Omental fat pad (tissue), 4 donors: ENCODE results near the gene HS1BP3. TPM values are rescaled to one million over a fixed set of nuclear protein-coding genes. Genes with fewer than 3 reads are reported as not detected.

Experiments used
- ATAC-seq: fragments of 150-250 bp; one replicate; pipeline ENCODE4 v1.9.1; 2016; ENCODE audit warnings: mild to moderate bottlenecking, moderate library complexity; ENCODE audit not compliant: low FRiP score
- DNase-seq: peaks from one replicate; pipeline ENCODE4 v3.0.0-alpha.2; 2019; ENCODE audit warnings: low spot score
- total RNA-seq, 4 donors: library from RNA; depleted of rRNA; stranded (reverse); fragments of >200 nt; gene quantifications; one replicate each; pipeline ENCODE4 v1.1.0, GENCODE V29; 2016
- TF ChIP-seq, protein P1 (sequence below), 3 donors: fragments of 450-650 bp; IDR thresholded peaks; one replicate each; pipeline ENCODE4 v1.5.1; 2016 to 2017; ENCODE audit warnings: antibody characterized with exemption in 3 of 3, mild to moderate bottlenecking in 3 of 3, moderate library complexity in 2 of 3

The HS1BP3 gene
- total RNA-seq, 4 donors from 2014 or later = 17.7 to 30.3 (median 22.8) TPM

DNA sequence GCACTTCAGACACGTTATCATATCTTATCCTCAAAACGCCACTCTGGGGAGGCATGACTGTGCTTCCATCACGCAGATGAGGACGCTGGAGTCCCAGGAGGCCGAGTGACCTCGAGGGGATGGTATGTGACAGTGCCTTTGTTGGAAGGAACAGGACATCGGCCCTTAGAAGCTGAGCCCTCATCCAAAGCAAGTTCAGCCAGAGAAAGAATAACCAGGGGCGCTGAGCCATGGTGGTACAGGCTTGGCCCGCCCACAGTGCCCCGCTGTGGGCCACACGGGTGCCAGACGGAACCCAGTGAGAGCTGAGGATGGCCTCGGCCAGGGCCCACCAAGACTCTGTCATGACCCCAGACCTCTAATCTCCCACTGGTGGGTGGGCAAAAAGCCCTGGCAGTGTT lies 31.3 kb downstream of the HS1BP3 start:
- no peak for DNase-seq
- TF ChIP-seq, protein P1, sequence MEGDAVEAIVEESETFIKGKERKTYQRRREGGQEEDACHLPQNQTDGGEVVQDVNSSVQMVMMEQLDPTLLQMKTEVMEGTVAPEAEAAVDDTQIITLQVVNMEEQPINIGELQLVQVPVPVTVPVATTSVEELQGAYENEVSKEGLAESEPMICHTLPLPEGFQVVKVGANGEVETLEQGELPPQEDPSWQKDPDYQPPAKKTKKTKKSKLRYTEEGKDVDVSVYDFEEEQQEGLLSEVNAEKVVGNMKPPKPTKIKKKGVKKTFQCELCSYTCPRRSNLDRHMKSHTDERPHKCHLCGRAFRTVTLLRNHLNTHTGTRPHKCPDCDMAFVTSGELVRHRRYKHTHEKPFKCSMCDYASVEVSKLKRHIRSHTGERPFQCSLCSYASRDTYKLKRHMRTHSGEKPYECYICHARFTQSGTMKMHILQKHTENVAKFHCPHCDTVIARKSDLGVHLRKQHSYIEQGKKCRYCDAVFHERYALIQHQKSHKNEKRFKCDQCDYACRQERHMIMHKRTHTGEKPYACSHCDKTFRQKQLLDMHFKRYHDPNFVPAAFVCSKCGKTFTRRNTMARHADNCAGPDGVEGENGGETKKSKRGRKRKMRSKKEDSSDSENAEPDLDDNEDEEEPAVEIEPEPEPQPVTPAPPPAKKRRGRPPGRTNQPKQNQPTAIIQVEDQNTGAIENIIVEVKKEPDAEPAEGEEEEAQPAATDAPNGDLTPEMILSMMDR (IDR thresholded peaks at IDR 0.05) = no peak
- ATAC-seq = no peak

DNA sequence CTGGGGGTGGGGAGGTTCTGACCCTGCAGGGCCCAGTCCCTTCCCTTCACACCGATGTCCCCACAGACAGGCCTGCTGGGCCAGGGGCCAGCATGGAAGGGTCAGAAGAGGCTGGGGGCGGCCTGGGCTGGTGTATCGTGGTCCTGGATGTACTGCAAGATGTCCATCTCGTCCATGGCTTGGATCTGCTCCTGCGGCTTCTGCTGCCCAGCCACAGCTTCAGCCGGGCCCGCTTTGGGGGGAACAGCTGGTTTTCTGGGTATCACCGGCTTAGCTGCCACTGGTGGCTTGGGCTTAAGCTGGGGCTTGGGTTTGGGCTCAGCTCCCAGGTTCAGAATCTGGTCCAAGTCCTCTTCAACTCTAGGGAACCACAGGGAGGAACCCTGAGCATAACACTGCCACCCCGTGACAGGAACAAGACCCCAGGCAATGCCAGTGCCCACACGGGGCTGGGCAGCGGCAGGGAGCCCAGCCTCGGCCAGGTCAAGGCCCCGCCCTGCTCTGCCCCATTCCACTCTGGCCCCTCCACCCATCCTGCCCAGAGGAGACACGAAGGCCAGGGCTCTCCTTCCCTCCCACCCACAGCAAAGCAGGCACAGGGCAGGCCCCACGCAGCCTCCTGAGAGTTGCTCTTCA lies 31.9 kb downstream of the HS1BP3 start:
- TF ChIP-seq, protein P1 (IDR thresholded peaks at IDR 0.05) = no peak
- DNase-seq = no peak
- ATAC-seq = no peak

DNA sequence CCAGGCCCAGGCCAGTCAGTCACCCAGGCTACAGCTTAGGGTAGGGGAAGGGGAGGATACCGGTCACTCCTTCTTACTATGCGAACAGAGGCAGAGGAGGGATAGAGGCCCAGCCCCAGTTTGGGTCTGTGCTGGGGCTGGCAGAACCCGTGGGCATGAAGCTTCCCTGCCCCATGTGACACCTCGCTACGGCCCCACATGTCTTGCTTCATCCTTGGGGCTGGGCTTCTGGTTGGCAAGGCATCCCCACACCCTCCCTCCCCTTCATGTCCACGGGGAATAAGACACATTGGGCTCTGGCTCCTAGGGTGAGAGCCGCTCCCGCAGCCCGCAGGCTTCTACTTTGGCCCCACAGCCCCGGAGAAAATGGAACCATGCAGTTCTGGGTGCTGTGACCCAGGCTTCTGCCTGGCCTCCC lies 32.4 kb downstream of the HS1BP3 start:
- DNase-seq (peak; percentile 25), ATAC-seq (peak; percentile 47)
- TF ChIP-seq, protein P1 (IDR thresholded peaks at IDR 0.05) = no peak

DNA sequence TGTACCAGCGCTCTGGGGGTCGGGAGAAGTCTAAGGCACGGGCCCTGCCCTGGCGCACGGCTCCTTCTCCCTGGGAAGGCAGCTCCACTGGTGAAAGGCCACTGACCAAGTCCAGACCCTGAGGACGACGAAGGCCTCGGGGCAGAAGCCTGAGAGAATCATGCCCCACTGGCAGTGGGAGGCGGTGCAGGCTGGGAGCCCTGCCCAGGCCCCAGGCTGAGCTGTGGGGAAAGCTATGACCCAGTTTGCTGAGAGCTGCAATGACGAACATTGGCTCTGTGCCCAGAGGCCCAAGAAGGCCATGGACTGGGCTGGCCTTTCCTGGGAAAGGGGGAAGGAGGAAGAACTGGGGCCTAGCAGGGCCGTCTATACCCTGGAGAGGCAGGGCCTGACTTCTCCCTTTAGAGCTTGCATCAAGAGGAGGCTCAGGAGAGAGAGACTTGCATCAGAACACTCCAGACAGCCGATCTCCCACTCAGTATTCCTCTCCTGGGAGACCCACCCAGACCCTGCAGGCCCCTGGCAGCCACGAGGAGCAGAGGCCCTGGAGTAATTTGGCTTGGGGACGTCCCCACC lies 32.9 kb downstream of the HS1BP3 start:
- DNase-seq (peak; percentile 94), ATAC-seq (peak; percentile 92)
- TF ChIP-seq, protein P1 (IDR thresholded peaks at IDR 0.05) = peak in 1 of 3 donors; percentile 37

DNA sequence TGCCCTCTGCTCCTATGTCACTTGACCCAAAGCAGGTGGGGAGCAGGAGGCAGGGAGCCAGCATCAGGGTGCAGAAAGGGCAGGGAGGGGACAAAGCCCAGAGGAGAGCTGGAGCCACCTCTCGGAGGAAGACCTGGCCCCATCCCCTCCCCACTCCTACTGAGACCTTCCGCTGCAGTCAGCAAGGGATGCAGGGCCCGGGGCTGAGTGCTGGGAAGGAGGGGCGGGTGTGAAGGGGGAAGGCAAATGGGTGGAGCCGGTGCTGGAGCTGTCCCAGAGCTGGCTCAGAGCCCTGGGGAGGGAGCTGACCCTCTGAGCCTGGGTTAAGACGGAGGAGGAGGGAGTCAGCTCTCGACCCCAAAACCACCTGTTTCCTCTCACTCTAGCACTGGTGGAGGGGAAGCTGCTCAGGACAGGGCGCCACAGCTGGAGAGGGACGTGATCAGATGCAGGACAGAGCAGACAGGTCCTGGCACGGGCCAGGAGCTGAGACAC lies 33.8 kb downstream of the HS1BP3 start:
- ATAC-seq (no peak), DNase-seq (no peak)
- TF ChIP-seq, protein P1 (IDR thresholded peaks at IDR 0.05) = no peak

DNA sequence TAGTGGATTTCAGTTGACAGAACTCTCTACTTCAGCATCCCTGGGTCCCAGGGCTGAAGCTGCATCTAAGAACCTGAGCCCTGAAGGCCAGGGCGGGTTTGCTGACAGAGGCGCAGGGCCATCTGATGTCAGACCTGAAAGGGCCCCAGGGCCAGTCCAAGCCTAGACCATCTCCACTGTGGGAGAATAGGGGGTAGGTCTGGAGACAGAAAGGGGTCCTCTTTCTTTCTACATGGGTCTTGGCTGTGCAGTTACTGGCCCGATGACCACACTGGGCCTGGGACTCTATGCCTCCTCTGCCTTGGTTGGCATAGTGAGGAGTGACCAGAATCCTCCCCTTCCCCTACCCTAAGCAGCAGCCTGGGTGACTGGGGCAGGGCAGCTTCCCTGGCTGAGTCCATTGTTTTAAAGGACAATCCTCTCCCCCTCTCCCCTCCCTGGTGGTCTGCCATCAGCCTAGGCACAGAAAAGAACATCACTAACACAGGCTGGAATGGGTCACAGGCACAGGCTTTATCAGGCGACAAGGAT lies 34.5 kb downstream of the HS1BP3 start:
- ATAC-seq (no peak), DNase-seq (no peak)
- TF ChIP-seq, protein P1 (IDR thresholded peaks at IDR 0.05) = no peak
